ENCODE results near the gene APBA1. TPM values are rescaled to one million over a fixed set of nuclear protein-coding genes. Genes with fewer than 3 reads are reported as not detected.

Gene APBA1
- polyA plus RNA-seq, 1 experiment: 6.7 TPM

DNA sequence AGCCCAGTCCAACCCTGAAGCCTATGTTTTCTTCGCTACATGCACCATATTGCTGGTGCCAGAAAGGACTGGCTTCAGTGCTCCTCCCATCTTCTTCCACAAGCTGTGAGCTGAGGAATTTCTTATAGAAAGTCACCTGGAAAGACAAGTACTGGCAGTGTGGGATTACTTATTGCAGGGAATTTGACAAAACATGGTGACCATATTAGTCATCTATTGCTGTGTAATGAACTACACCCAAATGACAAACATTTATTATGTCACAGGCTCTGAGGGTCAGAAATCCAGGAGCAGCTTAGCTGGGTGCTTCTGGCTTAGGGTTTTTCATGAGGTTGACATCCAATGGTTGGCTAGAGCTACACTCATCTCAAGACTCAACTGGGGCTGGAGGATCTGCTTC is 271.7 kb downstream of the APBA1 start:
- TF ChIP-seq, protein P1, sequence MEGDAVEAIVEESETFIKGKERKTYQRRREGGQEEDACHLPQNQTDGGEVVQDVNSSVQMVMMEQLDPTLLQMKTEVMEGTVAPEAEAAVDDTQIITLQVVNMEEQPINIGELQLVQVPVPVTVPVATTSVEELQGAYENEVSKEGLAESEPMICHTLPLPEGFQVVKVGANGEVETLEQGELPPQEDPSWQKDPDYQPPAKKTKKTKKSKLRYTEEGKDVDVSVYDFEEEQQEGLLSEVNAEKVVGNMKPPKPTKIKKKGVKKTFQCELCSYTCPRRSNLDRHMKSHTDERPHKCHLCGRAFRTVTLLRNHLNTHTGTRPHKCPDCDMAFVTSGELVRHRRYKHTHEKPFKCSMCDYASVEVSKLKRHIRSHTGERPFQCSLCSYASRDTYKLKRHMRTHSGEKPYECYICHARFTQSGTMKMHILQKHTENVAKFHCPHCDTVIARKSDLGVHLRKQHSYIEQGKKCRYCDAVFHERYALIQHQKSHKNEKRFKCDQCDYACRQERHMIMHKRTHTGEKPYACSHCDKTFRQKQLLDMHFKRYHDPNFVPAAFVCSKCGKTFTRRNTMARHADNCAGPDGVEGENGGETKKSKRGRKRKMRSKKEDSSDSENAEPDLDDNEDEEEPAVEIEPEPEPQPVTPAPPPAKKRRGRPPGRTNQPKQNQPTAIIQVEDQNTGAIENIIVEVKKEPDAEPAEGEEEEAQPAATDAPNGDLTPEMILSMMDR (IDR thresholded peaks at IDR 0.05; ENCODE audit: low read depth, low read length): no peak
- CTCF ChIA-PET: no interaction called here
- H3K9me3 ChIP-seq (ENCODE audit: control insufficient read depth, insufficient read depth, low read length): no peaks in the 10 kb centered on the region
- DNase-seq (ENCODE audit: low read depth, low spot score): no peak
- H3K27me3 ChIP-seq (ENCODE audit: control insufficient read depth, insufficient read depth, low read length): peaks cover 7% of the 10 kb centered on the region
- H3K27ac ChIP-seq (ENCODE audit: low read depth, low read length): no peak overlapping the region
- H3K4me3 ChIP-seq (ENCODE audit: low read depth, low read length): no peak overlapping the region
- POLR2A ChIA-PET: no interaction called here

DNA sequence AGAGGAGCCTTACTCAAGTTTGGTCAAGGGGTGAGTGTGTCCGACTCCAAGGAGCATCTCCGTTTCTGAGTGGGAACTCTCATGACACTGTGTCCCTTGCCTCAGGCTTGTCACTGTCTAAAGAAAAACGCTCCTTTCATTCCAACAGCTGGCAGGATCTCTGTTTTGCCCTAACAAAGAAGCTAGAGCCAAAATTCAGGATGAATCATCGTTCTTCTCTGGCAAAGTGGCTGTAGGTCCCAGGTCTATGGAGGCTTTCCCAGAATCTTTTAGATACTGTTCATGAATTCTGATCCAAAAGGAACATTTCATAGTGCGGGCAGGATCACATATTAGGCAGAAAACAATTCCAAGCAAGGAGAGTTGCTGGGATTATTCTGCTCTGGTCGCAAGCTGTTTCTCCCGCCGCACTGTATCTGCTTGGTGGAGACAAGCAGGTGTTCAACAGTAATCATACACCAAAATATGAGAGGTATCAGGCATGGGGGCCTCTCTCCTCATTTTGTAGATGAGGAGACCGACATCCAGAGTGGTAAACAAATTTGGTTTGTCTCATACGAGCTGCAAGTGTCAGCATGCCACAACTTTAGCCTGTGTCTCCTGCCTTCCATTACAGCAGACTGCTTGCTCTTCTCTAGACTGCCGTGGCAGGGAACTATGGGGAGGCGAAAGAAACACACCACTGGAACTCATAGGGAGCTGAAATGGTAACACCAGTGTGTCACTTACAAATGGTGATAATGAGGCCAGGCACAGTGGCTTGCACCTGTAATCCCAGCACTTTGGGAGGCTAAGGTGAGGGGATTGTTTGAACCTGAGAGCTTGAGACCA is 274.6 kb downstream of the APBA1 start:
- TF ChIP-seq, protein P1 (IDR thresholded peaks at IDR 0.05; ENCODE audit: low read depth, low read length): no peak
- H3K27ac ChIP-seq (ENCODE audit: low read depth, low read length): no peak overlapping the region
- ChIA-PET CTCF (interaction anchor here (1.1 kb wide), 1 partner anchor 275 kb away, joined by 3 read pairs; no protein-coding TSS in a partner anchor), POLR2A (no interaction called here)
- no peak overlapping the region for H3K4me3 ChIP-seq (ENCODE audit: low read depth, low read length)
- DNase-seq (ENCODE audit: low read depth, low spot score): no peak
- H3K27me3 ChIP-seq (ENCODE audit: control insufficient read depth, insufficient read depth, low read length): peaks cover 7% of the 10 kb centered on the region
- no peaks in the 10 kb centered on the region for H3K9me3 ChIP-seq (ENCODE audit: control insufficient read depth, insufficient read depth, low read length)

DNA sequence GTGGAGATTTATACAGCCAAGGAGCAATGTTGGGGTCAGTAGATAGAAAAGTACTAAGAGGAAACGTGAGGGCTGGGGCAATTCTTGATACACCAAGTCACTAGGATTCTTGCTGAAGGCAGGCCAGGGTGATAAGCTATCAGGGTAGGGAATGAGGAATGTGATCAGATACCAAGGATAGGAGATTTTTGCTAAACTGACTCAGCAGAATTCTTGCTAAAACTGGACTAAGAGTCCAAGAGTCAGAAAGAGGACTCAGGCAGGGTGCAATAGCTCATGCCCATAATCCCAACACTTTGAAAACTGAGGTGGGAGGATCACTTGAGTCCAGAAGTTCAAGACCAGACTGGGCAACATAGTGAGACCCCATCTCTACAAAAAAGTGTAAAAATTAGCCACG is 275.4 kb downstream of the APBA1 start:
- CTCF ChIA-PET: no interaction called here
- no peak overlapping the region for H3K27ac ChIP-seq (ENCODE audit: low read depth, low read length)

DNA sequence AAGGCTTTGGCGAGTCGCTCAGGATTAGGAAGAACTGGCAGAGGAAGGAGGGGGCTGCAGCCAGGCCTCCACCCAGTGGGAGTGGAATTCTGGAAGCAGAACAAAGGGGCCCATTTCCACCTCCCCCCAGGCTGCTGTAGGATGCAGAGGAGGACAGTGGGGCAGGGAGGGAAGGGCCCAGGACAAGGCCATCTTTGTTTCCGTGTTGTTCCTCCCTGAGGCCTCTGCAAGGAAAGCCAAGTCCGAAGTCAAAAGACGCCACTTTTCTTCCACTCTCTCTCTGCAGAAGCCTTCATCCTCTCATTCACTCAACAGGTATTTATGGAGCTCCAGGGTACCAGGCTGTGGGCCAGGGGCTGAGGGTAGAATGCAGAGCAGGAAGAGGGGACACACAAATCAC is 276.5 kb downstream of the APBA1 start:
- Histone ChIP-seq H3K4me3 (ENCODE audit: low read depth, low read length) (no peak overlapping the region), H3K27me3 (ENCODE audit: control insufficient read depth, insufficient read depth, low read length) (peaks cover 7% of the 10 kb centered on the region), H3K27ac (ENCODE audit: low read depth, low read length) (no peak overlapping the region), H3K9me3 (ENCODE audit: control insufficient read depth, insufficient read depth, low read length) (no peaks in the 10 kb centered on the region)
- POLR2A ChIA-PET: no interaction called here
- TF ChIP-seq, protein P1 (IDR thresholded peaks at IDR 0.05; ENCODE audit: low read depth, low read length): no peak
- CTCF ChIA-PET: no interaction called here
- no peak for DNase-seq (ENCODE audit: low read depth, low spot score)

More for the DNA sequence above, 275.4 kb downstream of the APBA1 start:
- DNase-seq (ENCODE audit: low read depth, low spot score): no peak
- TF ChIP-seq, protein P1 (IDR thresholded peaks at IDR 0.05; ENCODE audit: low read depth, low read length): no peak
- H3K9me3 ChIP-seq (ENCODE audit: control insufficient read depth, insufficient read depth, low read length): no peaks in the 10 kb centered on the region
- no peak overlapping the region for H3K4me3 ChIP-seq (ENCODE audit: low read depth, low read length)
- POLR2A ChIA-PET: no interaction called here
- peaks cover 10% of the 10 kb centered on the region for H3K27me3 ChIP-seq (ENCODE audit: control insufficient read depth, insufficient read depth, low read length)

DNA sequence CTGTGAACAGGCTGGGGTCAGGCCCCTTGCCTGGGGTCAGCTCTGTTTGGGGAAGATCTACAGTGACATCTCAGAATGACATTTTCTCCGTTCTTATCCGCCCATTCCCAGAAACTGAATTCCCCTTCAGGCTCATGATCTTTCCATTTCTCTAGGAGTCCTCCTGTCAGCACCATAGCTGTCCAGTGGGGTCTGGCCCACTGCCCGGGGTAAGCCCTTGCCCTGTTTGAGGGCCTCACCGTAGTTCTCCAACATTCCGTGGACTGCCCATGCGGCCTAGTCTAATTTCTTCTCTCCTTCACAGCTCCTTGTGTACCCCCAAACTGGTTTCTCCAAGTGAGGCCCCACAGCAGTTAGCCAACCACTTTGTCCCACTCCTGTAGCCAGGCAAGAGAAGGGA is 278.7 kb downstream of the APBA1 start:
- peaks cover 6% of the 10 kb centered on the region for H3K27me3 ChIP-seq (ENCODE audit: control insufficient read depth, insufficient read depth, low read length)
- TF ChIP-seq, protein P1 (IDR thresholded peaks at IDR 0.05; ENCODE audit: low read depth, low read length): no peak
- no peak overlapping the region for H3K27ac ChIP-seq (ENCODE audit: low read depth, low read length)
- CTCF ChIA-PET: no interaction called here
- no peaks in the 10 kb centered on the region for H3K9me3 ChIP-seq (ENCODE audit: control insufficient read depth, insufficient read depth, low read length)
- DNase-seq (ENCODE audit: low read depth, low spot score): no peak
- POLR2A ChIA-PET: interaction anchor here (0.7 kb wide), 1 partner anchor 18 kb away, joined by 4 read pairs; no protein-coding TSS in a partner anchor
- H3K4me3 ChIP-seq (ENCODE audit: low read depth, low read length): no peak overlapping the region

Measured in AG04450 (cell line).